IPS-NIHi7 (cell line): Measurements from ENCODE around the gene BCAS3.

Experiments used
- DNase-seq: peaks from one replicate; pipeline ENCODE4 v3.0.0; 2012; ENCODE audit warnings: mixed read lengths; ENCODE audit errors: extremely low spot score

Gene BCAS3

DNA sequence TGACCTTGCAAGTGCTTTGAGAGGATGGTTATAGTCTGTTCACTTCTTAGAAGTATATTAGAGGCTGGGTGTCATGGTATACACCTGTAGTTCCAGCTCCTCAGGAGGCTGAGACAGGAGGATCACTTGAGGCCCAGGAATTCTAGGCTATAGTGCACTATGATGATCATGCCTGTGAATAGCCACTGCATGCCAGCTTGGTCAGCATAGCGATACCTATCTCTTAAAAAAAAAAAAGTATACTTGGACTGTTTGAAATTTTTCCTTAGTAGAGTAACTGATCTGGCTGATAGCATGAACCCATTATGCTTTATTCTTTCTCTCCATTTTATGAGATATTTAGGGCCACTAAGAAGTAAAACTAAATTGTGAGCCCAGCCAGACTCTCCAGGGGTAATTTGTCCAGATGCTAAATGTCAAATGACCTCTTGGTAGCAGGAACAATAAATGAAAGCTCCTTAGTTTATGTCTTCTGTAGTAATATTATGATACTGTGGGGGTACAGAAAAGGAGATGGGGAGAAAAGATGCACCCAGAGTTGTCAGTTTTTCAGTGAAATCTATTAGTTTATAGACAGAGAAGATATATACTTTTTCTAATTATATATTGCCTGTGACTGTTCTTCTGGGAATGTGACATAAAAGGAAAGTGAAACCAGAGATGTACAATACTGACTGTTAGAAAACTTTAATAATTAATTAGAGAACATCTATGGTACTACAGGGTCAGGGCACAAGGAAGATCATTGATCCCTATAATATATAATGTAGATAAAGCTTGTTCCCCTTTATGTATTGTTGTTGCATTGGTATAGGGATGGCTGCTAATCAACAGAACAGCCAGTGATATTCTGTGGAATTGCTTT lies 386.7 kb downstream of the BCAS3 start:
- DNase-seq: no peak

DNA sequence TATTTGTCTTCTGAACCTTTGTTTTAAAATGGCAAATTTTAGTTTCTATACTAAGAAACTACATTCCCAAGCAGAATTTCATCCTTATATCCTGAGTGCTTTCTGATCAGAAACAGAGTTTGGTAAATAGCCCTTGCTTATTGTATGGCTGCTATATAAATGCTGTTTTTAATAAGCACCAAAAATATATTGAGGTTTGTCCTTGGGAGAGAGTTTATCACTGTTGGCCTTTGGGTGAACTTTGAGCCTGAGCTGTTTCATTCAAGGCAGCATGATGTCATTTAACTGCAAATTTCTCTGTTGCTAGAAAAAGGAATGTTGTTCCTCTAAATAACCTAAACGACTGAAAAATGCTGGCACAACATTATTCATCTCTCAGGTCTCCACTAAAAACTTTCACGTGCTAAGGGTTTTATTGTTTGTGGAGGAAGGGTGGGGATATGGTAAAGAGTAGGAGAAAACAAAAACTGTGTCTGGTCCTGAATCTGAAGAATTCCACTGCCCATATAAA lies 387.7 kb downstream of the BCAS3 start:
- DNase-seq: peak; percentile 15

DNA sequence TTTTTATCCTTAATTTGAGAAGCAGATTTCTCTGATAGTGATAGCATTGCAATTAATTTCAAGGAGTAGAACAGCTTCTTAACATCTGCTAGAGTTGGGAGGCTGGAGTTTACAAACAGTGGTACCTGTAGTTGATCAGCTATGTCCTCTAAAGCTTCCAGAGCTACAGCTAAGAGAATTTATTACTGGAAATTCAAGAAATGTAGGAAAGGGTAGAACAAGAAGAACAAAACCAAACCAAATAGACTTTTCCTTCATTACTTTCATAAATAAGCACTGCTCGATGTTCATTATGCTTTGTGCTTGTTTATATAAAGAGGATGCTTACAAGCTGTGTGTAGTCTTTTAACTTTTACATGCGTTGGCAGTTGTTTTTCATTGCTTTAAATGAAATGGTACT lies 388.4 kb downstream of the BCAS3 start:
- DNase-seq: no peak

DNA sequence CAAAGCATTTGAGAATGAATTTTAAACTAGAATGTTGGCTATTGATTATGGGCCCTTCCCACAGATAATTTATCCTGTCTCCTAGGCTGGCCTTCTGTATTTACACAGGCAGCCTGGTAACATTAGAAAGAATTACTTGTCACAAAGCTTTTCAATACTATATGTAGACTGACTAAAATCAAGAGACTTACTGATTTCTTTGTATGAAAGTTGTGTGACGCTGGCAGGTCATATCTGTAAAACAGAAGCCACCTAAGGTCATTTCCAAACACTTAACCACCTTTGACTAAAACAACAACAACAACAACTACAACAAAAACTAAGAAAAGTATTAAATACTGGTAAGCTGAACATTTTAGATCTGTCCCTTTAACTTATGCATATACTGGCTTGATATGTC lies 393.0 kb downstream of the BCAS3 start:
- no peak for DNase-seq

DNA sequence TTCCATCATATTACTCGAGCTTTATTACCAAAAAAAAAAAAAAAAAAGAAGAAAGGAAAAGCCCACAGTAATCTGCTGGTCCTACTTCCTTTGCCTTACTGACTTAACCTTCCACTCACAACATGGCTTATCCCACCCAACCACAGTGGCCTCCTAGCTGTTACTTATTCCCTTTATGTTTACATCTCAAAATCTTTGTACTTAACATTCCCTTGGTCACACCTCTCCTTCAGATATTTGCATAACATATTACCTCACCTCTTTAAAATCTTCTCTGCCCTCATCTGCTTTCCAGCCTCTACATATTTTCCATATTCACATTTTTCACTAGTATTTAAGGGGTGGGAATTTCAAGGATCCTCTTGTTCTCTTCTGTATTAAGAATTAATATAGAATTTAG lies 395.0 kb downstream of the BCAS3 start:
- DNase-seq: no peak

DNA sequence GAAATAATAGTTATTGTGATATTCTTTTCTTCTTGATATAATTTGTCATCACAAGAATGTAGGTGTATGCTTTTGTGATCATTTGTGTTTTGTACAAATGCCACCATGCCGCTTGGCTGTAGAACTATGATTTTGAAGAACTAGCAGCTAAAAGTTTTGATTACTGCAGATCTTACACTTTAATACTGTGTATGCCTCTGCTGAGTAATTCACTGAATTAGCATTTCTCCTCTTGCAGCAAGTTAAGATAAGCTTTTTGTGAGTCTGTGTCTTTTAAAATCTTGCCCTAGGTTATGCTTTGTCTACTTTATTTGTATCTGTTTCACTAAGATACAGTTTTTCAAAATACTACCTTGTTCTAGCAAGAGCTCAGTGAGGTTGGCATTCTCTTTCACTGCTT lies 395.5 kb downstream of the BCAS3 start:
- no peak for DNase-seq

DNA sequence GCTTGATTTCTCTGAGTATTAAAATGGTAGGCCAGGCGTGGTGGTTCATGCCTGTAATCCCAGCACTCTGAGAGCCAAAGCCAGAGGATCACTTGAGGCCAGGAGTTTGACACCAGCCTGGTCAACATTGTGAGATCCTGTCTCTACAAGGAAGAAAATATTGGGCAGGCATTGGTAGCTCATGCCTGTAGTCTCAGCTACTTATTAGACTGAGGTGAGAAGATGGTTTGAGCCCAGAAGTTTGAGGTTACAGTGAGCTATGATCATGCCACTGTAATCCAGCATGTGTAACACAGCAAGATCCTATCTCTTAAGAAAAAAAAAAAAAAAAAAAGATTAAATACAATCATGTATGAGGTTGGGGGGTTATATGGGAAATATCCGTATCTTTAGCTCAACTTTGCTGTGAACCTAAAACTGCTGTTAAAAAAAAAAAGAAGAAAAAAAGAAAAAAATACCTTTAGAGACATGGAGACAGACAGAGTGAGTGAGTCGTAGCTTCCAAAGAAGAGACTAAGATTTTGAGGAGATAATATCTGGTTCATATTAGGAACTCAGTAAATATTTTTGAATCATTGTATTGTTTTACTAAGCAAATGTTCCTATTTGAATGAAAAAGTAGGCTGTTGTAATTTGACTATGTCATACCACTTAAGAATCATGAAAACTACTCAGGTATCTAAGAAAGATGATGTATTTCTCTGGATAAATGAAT lies 396.3 kb downstream of the BCAS3 start:
- DNase-seq: no peak

DNA sequence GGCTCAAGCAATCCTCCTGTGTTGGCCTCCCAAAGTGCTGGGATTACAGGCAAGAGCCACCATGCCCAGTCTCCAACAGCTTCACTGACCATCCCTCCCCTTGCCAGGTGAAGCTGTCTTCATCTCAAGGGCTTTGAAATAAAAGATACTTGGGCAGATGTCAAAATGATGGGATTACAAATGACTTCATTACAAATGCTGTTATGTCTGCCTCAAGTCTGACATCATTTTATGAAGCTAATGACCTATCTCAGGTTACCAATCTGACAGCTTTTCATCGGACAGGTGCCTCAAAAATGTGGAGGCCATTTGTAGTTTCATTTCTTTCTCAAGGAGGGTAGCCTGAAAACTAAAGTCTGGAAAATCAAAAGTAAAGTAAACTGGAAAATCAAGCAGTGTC lies 398.3 kb downstream of the BCAS3 start:
- DNase-seq: no peak

DNA sequence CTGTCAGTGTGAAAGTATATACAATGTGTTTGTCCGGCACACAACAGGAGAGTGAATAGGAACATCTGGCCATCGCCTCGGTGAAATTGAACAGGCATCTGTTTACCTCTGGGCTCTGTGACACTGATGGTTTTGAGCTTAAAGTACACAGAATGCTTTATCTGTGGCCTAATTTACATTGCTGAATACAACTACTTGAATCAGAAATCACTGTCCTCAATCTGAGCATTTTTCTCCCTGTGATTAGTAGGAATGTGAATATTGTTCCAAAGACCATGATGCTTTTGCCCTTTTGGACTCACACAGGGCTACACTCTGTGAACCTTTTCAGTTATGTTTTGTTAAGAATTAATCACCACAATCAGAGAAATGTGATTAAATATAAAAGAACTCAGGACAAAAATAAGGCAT lies 399.0 kb downstream of the BCAS3 start:
- no peak for DNase-seq

DNA sequence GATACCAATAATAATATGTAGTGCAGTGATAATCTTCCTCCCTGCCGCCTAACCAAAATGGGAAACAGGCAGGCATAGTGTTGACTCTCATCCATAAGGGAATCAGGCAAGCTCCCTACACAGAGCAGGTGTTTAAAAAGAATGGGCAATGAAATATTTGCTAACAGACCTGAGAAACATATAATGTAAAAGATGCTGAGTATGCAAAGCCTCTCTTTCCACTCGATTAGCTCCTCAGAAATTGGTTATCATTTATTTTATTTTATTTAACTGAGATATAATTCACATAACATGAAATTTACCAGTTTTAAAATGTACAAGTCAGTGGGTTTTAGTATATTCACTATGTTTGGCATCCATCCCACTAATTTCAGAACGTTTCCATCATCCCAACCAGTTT lies 404.3 kb downstream of the BCAS3 start:
- DNase-seq: no peak

DNA sequence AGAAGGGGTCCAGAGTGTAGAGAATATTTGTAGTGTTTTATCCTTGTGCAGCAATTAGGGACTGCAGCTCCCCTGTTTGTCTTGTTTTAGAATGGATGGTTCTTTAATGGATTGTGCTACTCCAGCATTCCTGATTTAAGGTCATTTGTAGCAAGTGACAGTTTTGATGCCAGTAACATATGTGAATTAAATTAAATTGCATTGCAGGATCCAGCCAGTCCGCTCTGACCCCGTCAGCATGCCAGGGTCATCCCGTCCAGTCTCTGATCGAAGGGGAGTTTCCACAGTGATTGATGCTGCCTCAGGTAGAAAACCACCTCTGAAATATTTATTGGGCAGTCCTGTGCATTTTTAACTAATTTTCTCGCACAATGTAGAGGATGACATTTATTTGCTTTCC lies 406.6 kb downstream of the BCAS3 start:
- no peak for DNase-seq

DNA sequence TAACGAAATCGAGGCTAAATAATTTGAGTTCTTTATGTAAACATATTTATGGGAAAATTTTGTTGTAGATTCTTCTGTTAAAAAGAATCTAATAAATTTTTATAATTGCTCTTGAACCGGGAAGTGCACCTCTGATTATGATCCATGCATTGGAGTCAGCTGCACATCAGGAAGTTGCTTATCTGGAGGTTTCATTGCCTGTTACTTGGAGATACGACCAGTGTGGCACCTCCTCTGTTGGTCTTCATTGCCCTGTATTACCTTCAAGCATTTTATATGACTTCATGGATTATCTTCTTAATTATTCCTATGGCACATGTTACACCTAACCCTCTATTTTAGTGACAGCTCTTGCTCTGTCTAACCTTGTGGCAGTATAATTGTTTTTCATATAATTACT lies 409.4 kb downstream of the BCAS3 start:
- DNase-seq: no peak

DNA sequence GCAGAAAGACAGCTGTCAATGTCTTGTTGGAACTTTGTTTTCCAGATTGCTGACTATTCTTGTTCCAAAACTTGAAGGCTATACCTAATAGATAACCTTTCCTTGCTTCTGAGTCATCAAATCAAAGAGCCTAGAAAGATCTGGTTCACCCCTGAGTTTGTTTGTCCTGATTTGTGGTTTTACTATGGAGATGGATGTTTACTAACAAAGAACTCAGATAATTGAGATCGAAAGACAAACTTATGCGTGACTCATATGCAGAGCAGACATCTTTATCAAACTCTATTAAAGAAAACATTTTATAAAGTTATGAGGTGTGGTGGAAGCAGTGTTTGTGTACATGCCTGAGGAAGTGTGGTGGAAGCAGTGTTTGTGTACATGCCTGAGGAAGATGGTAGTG lies 410.9 kb downstream of the BCAS3 start:
- no peak for DNase-seq

DNA sequence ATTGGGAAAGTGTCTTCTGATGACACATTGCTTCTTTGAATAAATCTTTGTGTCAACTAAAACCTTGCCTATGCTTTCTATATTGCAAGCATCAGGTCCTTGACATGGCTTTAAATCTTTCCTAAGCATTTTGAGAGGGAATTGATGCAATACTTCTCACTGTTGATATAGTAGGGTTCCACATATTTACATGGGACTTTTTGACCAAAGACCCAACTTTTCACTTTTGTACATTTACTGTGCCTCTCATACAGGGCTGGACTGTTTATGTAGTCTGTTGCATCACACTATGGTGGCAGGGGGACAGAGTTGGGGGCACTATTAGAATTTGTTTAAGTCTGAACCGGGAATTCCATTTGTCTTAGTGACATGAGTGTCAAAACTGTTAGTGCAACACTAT lies 413.4 kb downstream of the BCAS3 start:
- DNase-seq: no peak

DNA sequence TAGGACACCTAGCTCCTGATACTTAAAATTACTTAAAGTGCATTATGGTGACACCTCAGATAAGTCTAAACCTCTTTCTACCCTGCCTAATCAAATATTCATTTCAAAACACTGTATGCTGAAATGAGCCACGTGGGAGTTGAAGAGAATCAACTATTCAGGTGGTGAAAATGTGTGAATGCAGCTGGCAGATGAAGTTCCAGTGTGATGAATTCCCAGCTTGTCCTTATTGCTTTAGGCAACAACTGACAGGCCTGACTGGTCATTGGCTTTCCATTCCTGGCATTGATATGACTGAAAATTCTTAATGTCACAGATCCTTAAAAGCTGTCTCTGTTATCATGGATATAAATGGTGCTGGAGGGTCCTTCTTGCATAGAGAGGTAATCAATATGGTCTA lies 420.1 kb downstream of the BCAS3 start:
- no peak for DNase-seq

DNA sequence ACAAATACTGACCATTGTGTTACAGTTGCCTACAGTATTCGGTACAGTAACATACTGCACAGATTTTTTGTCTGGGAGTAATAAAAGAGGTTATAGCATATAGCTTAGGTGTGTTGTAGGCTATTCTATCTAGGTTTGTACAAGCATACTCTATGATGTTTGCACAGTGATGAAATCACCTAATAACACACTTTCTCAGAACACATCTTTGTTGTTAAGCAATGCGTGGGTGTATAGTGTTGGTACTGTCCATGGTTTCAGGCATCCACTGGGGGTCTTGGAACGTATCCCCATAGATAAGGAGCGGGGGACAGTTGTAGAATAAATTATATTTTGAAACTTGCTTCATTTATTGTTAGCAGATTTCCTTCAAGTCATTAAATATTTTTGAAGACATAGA lies 428.7 kb downstream of the BCAS3 start:
- no peak for DNase-seq

DNA sequence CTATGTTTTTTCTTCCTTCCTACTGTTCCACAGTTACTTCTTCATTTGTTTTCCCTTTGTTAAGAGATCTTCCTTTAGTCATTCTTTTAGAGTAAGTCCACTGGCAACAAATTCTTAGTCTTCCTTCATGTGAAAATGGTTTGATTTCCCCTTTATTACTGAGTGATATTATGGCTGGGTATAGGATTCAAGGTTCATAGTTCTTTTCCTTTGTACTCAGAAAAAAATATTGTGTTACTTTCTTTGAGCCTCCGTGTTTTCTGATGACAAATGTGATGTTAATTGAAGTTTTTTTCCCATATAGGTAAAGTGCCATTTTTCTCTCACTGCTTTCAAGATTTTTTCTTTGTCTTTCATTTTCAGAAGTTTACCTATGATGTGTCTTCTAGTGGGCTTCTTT lies 438.9 kb downstream of the BCAS3 start:
- no peak for DNase-seq

DNA sequence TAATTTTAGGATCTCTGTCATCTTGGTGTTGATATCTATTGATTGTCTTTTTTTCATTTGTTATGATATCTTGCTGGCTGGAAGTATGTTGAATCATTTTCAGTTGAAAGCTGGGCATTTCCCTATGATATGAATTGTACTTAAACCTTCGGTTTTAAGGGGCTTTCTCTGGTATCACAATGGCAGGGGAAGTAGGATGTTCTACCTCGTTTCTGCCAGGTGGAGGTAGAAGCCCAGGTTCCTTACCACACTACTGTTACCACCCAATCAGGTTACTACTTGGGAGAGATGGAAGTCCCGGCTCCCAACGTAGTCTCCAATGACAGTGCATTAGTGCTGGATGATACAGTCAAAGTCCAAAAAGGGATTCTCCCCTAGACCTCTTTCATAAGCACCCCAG lies 440.3 kb downstream of the BCAS3 start:
- DNase-seq: no peak

DNA sequence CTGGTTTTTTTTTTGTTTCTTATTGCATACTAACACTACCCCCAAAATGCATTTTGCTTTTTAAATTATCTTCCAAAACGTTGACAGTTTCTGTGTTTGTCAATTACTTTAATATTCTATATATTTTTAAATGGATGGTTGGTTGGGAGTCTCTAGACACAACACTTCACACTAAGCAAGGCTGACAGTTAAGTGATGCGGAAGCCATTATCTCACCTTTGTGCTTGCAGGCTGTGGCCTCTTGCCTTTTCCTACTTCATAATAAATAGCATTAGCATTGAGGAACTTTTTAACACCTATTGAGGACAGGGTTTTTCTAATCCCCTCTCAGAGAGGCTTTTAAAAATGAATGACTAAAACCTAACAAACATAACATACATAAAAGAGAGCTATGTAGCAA lies 441.2 kb downstream of the BCAS3 start:
- no peak for DNase-seq

DNA sequence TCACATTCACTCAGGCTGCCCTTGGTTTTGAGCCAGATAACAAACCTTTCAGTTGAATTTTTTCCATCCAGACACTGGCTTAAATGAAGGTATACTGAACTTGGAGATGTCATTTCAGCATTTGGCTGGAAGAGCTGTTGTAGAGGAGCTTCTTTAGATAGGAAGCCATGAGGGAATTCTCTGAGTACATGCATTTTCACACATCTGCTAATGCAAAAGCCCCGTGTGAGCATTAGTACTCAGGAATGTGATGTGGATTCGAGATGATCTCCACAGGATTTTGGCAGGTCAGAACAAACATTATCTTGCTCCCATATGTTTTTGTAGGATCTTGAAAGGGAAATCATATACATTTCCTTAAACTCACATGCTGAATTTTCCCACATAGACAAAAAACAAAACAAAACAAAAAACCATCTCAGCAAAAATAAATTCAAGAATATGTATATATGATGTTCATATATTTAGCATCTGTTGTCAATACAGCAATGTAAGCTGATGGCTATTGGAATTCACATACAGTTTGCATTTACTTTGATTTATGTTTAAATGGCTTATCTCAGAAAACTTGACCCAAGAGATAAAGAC lies 444.8 kb downstream of the BCAS3 start:
- DNase-seq: peak; percentile 22

DNA sequence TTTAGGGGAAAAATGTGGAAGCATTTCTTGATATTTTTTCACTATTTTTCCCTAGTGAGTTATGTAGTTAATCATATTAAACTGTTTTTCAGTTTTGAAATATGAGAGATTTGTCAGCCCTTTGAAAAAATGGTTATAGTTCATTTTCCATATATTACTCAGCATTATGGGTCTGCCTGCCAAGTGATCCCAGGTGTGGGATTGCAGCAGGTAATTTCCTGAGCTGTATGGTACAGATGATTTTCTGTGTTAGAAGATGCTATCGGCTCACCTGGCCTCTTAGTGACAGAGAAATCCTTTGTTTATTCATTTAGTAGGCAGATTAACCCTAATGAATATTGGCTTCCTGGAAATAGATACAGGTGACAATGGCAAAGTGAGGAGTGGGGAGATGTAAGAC lies 446.9 kb downstream of the BCAS3 start:
- DNase-seq: no peak

DNA sequence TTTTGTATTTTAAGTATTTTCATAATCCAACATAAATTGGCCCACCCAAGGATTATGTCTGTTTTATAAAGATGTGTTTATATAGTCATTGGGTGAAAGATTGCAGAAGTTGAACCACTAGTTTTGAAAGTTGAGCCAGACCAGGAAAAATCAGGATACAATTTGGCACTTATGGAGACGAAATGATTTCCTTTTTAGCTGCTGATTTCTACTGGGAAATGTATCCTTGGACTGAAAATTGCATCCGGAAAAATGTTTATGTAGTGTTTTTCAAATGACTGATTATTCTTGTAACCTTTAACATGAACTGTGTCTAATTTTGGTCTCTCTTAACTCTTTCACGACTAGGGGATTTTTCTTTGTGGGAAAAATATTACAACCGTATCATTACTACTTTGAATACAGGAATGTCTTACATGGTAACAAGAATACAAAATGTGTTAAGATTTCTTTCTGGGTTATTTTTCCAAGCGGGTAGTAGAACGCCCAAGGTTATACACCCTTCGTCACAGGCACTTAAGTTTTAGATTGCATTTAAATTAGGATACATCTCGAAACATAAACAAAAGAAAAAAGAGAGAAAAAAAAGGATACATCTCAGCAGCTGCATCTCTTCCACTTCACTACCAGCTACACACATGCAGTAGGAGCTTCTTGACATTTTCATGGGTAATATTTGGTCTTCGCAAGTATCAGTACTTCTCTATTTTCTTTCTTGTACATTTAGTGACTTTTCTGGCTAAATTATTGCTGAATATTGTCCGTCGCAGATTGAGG lies 449.0 kb downstream of the BCAS3 start:
- no peak for DNase-seq
